Mucosa of rectum (tissue), 2 donors: ENCODE data around the gene GINS3.

Experiments used
- H3K27ac ChIP-seq, 2 donors: one replicate each; pipeline ENCODE4 v1.7.0; 2013; ENCODE audit warnings: inconsistent platforms in 2 of 2, low read depth in 2 of 2, low read length in 2 of 2
- H3K27me3 ChIP-seq, 2 donors: one replicate each; pipeline ENCODE4 v1.7.0; 2013; ENCODE audit warnings: low read length in 2 of 2; ENCODE audit not compliant: control insufficient read depth in 2 of 2, insufficient read depth in 2 of 2
- H3K36me3 ChIP-seq, 2 donors: one replicate each; pipeline ENCODE4 v1.7.0; 2013; ENCODE audit warnings: low read length in 2 of 2; ENCODE audit not compliant: control insufficient read depth in 2 of 2, insufficient read depth in 2 of 2
- H3K4me1 ChIP-seq, 2 donors: one replicate each; pipeline ENCODE4 v1.7.0; 2013; ENCODE audit warnings: low read length in 2 of 2, mild to moderate bottlenecking in 1 of 2; ENCODE audit not compliant: control insufficient read depth in 2 of 2, insufficient read depth in 2 of 2
- H3K4me3 ChIP-seq, 2 donors: one replicate each; pipeline ENCODE4 v1.7.0; 2013; ENCODE audit warnings: low read length in 2 of 2
- H3K9ac ChIP-seq, 2 donors: one replicate each; pipeline ENCODE4 v1.7.0; 2013; ENCODE audit warnings: low read length in 2 of 2, low read depth in 1 of 2, mild to moderate bottlenecking in 1 of 2
- H3K9me3 ChIP-seq, 2 donors: one replicate each; pipeline ENCODE4 v1.7.0; 2013; ENCODE audit warnings: low read length in 2 of 2; ENCODE audit not compliant: control insufficient read depth in 2 of 2
- donor health status: healthy.
- donor health status: Normal muscosa, but diverticular disease.

GINS3 gene

GRCh38 chr16:58440131-58440530, 47.9 kb downstream of the GINS3 start:
- no peaks in the 10 kb centered on the region for H3K27me3 ChIP-seq
- no peaks in the 10 kb centered on the region for H3K36me3 ChIP-seq
- no peaks in the 10 kb centered on the region for H3K9me3 ChIP-seq
- no peaks in the 10 kb centered on the region for H3K4me1 ChIP-seq
- H3K4me3 ChIP-seq: no peak overlapping the region
- H3K27ac ChIP-seq: no peak overlapping the region
- no peak overlapping the region for H3K9ac ChIP-seq

GRCh38 chr16:58442547-58442946, 50.3 kb downstream of the GINS3 start:
- Histone ChIP-seq H3K27me3 (no peaks in the 10 kb centered on the region), H3K9me3 (no peaks in the 10 kb centered on the region), H3K4me1 (no peaks in the 10 kb centered on the region), H3K9ac (no peak overlapping the region), H3K27ac (no peak overlapping the region), H3K4me3 (no peak overlapping the region), H3K36me3 (no peaks in the 10 kb centered on the region)

- no peak overlapping the region for H3K4me3 ChIP-seq
- no peak overlapping the region for H3K27ac ChIP-seq
- H3K4me1 ChIP-seq: no peaks in the 10 kb centered on the region
- H3K27me3 ChIP-seq: no peaks in the 10 kb centered on the region
- no peak overlapping the region for H3K9ac ChIP-seq
- no peaks in the 10 kb centered on the region for H3K36me3 ChIP-seq
- H3K9me3 ChIP-seq: no peaks in the 10 kb centered on the region
Observed at GRCh38 chr16:58443783-58444182, 51.5 kb downstream of the GINS3 start.

GRCh38 chr16:58444265-58444664, 52.0 kb downstream of the GINS3 start:
- Histone ChIP-seq H3K27ac (no peak overlapping the region), H3K4me3 (no peak overlapping the region), H3K9ac (no peak overlapping the region)

GRCh38 chr16:58448890-58449289, 56.6 kb downstream of the GINS3 start:
- Histone ChIP-seq H3K36me3 (no peaks in the 10 kb centered on the region), H3K9ac (no peak overlapping the region), H3K4me3 (no peak overlapping the region), H3K4me1 (no peaks in the 10 kb centered on the region), H3K27ac (no peak overlapping the region), H3K9me3 (no peaks in the 10 kb centered on the region), H3K27me3 (peaks cover 0 to 3% of the 10 kb centered on the region in 2 donors)

More at GRCh38 chr16:58444265-58444664, 52.0 kb downstream of the GINS3 start:
- Histone ChIP-seq H3K36me3 (no peaks in the 10 kb centered on the region), H3K4me1 (no peaks in the 10 kb centered on the region), H3K9me3 (no peaks in the 10 kb centered on the region), H3K27me3 (no peaks in the 10 kb centered on the region)

- Histone ChIP-seq H3K9ac (no peak overlapping the region), H3K36me3 (no peaks in the 10 kb centered on the region), H3K27me3 (peaks cover 0 to 3% of the 10 kb centered on the region in 2 donors), H3K4me1 (no peaks in the 10 kb centered on the region), H3K4me3 (no peak overlapping the region), H3K27ac (no peak overlapping the region), H3K9me3 (no peaks in the 10 kb centered on the region)
Observed at GRCh38 chr16:58449306-58449705, 57.0 kb downstream of the GINS3 start.

GRCh38 chr16:58449768-58450167, 57.5 kb downstream of the GINS3 start:
- Histone ChIP-seq H3K9ac (no peak overlapping the region), H3K27me3 (peaks cover 0 to 3% of the 10 kb centered on the region in 2 donors), H3K36me3 (no peaks in the 10 kb centered on the region), H3K4me3 (no peak overlapping the region), H3K9me3 (no peaks in the 10 kb centered on the region), H3K27ac (no peak overlapping the region), H3K4me1 (no peaks in the 10 kb centered on the region)

GRCh38 chr16:58450590-58450989, 58.3 kb downstream of the GINS3 start:
- H3K27ac ChIP-seq: no peak overlapping the region
- no peaks in the 10 kb centered on the region for H3K9me3 ChIP-seq
- H3K4me3 ChIP-seq: no peak overlapping the region

GRCh38 chr16:58451265-58451689, 59.0 kb downstream of the GINS3 start:
- Histone ChIP-seq H3K27ac (no peak overlapping the region), H3K4me3 (no peak overlapping the region), H3K27me3 (peaks cover 0 to 3% of the 10 kb centered on the region in 2 donors), H3K4me1 (no peaks in the 10 kb centered on the region), H3K9ac (no peak overlapping the region), H3K36me3 (no peaks in the 10 kb centered on the region), H3K9me3 (no peaks in the 10 kb centered on the region)

More at GRCh38 chr16:58450590-58450989, 58.3 kb downstream of the GINS3 start:
- no peaks in the 10 kb centered on the region for H3K4me1 ChIP-seq
- no peaks in the 10 kb centered on the region for H3K36me3 ChIP-seq
- H3K27me3 ChIP-seq: peaks cover 0 to 3% of the 10 kb centered on the region in 2 donors
- no peak overlapping the region for H3K9ac ChIP-seq

- no peaks in the 10 kb centered on the region for H3K4me1 ChIP-seq
- no peaks in the 10 kb centered on the region for H3K36me3 ChIP-seq
- no peaks in the 10 kb centered on the region for H3K9me3 ChIP-seq
- H3K27ac ChIP-seq: no peak overlapping the region
- H3K4me3 ChIP-seq: no peak overlapping the region
- H3K9ac ChIP-seq: no peak overlapping the region
- peaks cover 0 to 3% of the 10 kb centered on the region in 2 donors for H3K27me3 ChIP-seq
Observed at GRCh38 chr16:58451945-58452401, 59.7 kb downstream of the GINS3 start.

- Histone ChIP-seq H3K36me3 (no peaks in the 10 kb centered on the region), H3K27ac (no peak overlapping the region), H3K27me3 (peaks cover 0 to 3% of the 10 kb centered on the region in 2 donors), H3K9ac (no peak overlapping the region), H3K9me3 (no peaks in the 10 kb centered on the region), H3K4me1 (no peaks in the 10 kb centered on the region), H3K4me3 (no peak overlapping the region)
Observed at GRCh38 chr16:58452640-58453039, 60.4 kb downstream of the GINS3 start.
